GM19395 (cell line): ENCODE data around the gene SRPK2.
A peak's percentile ranks its signal among the peaks of the same experiment; 100 is the strongest.
"Not testable (repeated sequence)": the region's sequence is repeated elsewhere in the genome, so short reads cannot be mapped to it uniquely, and the experiment has no call there.

Source experiments
- ATAC-seq: cut with Tn5 transposase; IDR thresholded peaks from one replicate; pipeline ENCODE4 v1.9.1; 2021; ENCODE audit warnings: mild to moderate bottlenecking, moderate library complexity; ENCODE audit not compliant: unreplicated experiment

The SRPK2 gene

GRCh38 chr7:105388356-105389087 is at the start of gene SRPK2:
Gene SRPK2, minus strand, starts transcription at chr7:105388921.
- peak; percentile 74 for ATAC-seq

GRCh38 chr7:105438254-105438653 is 49.5 kb upstream of the SRPK2 start:
- no peak for ATAC-seq

GRCh38 chr7:105437356-105437755 is 48.6 kb upstream of the SRPK2 start:
- ATAC-seq: not testable (repeated sequence)

GRCh38 chr7:105429746-105430612 is 41.3 kb upstream of the SRPK2 start:
- peak; percentile 71 for ATAC-seq

GRCh38 chr7:105426606-105427146 is 38.0 kb upstream of the SRPK2 start:
- no peak for ATAC-seq

- no peak for ATAC-seq
Measured at GRCh38 chr7:105423987-105424386, 35.3 kb upstream of the SRPK2 start.

- no peak for ATAC-seq
Measured at GRCh38 chr7:105413887-105414437, 25.2 kb upstream of the SRPK2 start.

- not testable (repeated sequence) for ATAC-seq
Measured at GRCh38 chr7:105410774-105411173, 22.1 kb upstream of the SRPK2 start.

GRCh38 chr7:105409775-105410174 is 21.1 kb upstream of the SRPK2 start:
- ATAC-seq: not testable (repeated sequence)

GRCh38 chr7:105408791-105409410 is 20.2 kb upstream of the SRPK2 start:
- ATAC-seq: no peak

GRCh38 chr7:105403128-105403527 is 14.4 kb upstream of the SRPK2 start:
- no peak for ATAC-seq

- no peak for ATAC-seq
Measured at GRCh38 chr7:105402221-105403095, 13.7 kb upstream of the SRPK2 start.

GRCh38 chr7:105399043-105399725 is 10.5 kb upstream of the SRPK2 start:
- ATAC-seq: no peak

GRCh38 chr7:105396566-105396965 is 7.8 kb upstream of the SRPK2 start:
- ATAC-seq: no peak

GRCh38 chr7:105391429-105391828 is 2.7 kb upstream of the SRPK2 start:
- no peak for ATAC-seq

GRCh38 chr7:105389889-105390288 is 1.2 kb upstream of the SRPK2 start:
- no peak for ATAC-seq

- ATAC-seq: peak; percentile 31
Measured at GRCh38 chr7:105389088-105389650, 448 bp upstream of the SRPK2 start.

GRCh38 chr7:105387508-105388355 is 989 bp downstream of the SRPK2 start:
- peak; percentile 49 for ATAC-seq
